K562 (cell line): Measurements from ENCODE around the gene PSMA5. TPM values are rescaled to one million over a fixed set of nuclear protein-coding genes. Genes with fewer than 3 reads are reported as not detected.

Experiments used
- ATAC-seq: fragments of 200-7000 bp; cut with Tn5 transposase; 3 replicates; pipeline ENCODE4 v1.9.1; 2020; ENCODE audit warnings: moderate library complexity
- BruUV-seq: library from RNA; stranded (reverse); fragments of 400-500 nt; replicated peaks from 2 replicates; lab custom pipeline; 2021; lab: Mats Ljungman, UMichigan
- CTCF ChIA-PET: fragments of 300-600 bp; formaldehyde crosslinking; extraction: SDS; loops from one replicate; lab custom pipeline; 2021; ENCODE audit warnings: low intra/inter-chr PET ratio; lab: Yijun Ruan, JAX
- POLR2A ChIA-PET: fragments of 300-600, 350-650 bp; sonication (Branson Sonifier 250); formaldehyde crosslinking; extraction: SDS; loops from one replicate; lab custom pipeline; 2021; ENCODE audit warnings: antibody characterized with exemption, inconsistent platforms; lab: Yijun Ruan, JAX
- DNase-seq, 4 experiments: peaks; one replicate each; pipeline versions ENCODE4 v3.0.0 to v3.0.0-alpha.2; 2011 to 2018; ENCODE audit warnings: low spot score in 3 of 4, mixed read lengths in 3 of 4; ENCODE audit errors: extremely low read depth in 1 of 4
- FAIRE-seq: peaks from 2 replicates; lab custom pipeline; 2011; peaks lifted over from hg19 to GRCh38; lab: Jason Lieb, UNC
- H2AFZ ChIP-seq: 2 replicates; pipeline ENCODE4 v1.6.0; 2011; ENCODE audit warnings: low read depth, low read length, control low read depth, inconsistent platforms
- H3K27ac ChIP-seq: fragments of 200-600 bp; 3 replicates; pipeline ENCODE4 v1.8.0; 2011; ENCODE audit warnings: low read depth, mild to moderate bottlenecking, control low read depth, inconsistent platforms, low read length, moderate library complexity, mixed read lengths; ENCODE audit errors: extremely low read depth
- H3K27me3 ChIP-seq, 2 experiments: fragments of 300-600 bp in 1 of 2; 2 replicates in 1 of 2; 3 replicates in 1 of 2; pipeline versions ENCODE4 v1.6.0 to v1.8.0; 2011; ENCODE audit warnings: inconsistent platforms in 2 of 2, low read length in 2 of 2, mild to moderate bottlenecking in 1 of 2, mixed read lengths in 1 of 2, moderate library complexity in 1 of 2; ENCODE audit not compliant: control insufficient read depth in 2 of 2, insufficient read depth in 2 of 2
- H3K36me3 ChIP-seq: fragments of 300-600 bp; 3 replicates; pipeline ENCODE4 v1.8.0; 2011; ENCODE audit warnings: mild to moderate bottlenecking, low read length, inconsistent platforms; ENCODE audit not compliant: control insufficient read depth, insufficient read depth
- H3K4me1 ChIP-seq, 2 experiments: fragments of 200-600 bp in 1 of 2; replicated peaks in 1 of 2; 2 replicates in 1 of 2; 3 replicates in 1 of 2; pipeline versions ENCODE4 v1.5.1 to v1.8.0; 2011; ENCODE audit warnings: inconsistent platforms in 2 of 2, low read length in 2 of 2, mild to moderate bottlenecking in 1 of 2, mixed read lengths in 1 of 2, moderate library complexity in 1 of 2; ENCODE audit not compliant: control insufficient read depth in 2 of 2, insufficient read depth in 2 of 2
- H3K4me2 ChIP-seq: 2 replicates; pipeline ENCODE4 v1.6.1; 2011; ENCODE audit warnings: low read length, control low read depth, inconsistent platforms, mixed read lengths; ENCODE audit not compliant: insufficient read depth
- H3K4me3 ChIP-seq: fragments of 200-600 bp; sonication (generic), shearing (Covaris generic); 2 replicates; pipeline ENCODE4 v1.5.1; 2016; ENCODE audit warnings: control low read depth, inconsistent platforms
- H3K79me2 ChIP-seq: fragments of 200-600 bp; 3 replicates; pipeline ENCODE4 v1.8.0; 2011; ENCODE audit warnings: low read length, inconsistent platforms; ENCODE audit not compliant: control insufficient read depth, insufficient read depth
- H3K9ac ChIP-seq, 2 experiments: 2 replicates each; pipeline versions ENCODE4 v1.6.0 to v1.6.1; 2011; ENCODE audit warnings: low read depth in 2 of 2, low read length in 2 of 2, control low read depth in 1 of 2, inconsistent platforms in 1 of 2, mild to moderate bottlenecking in 1 of 2, mixed read lengths in 1 of 2; ENCODE audit not compliant: insufficient read depth in 1 of 2
- H3K9me1 ChIP-seq: one replicate; pipeline ENCODE4 v1.6.0; 2011; ENCODE audit warnings: inconsistent platforms, mild to moderate bottlenecking, low read length, moderate library complexity; ENCODE audit not compliant: control insufficient read depth, insufficient read depth
- H3K9me3 ChIP-seq: replicated peaks from 2 replicates; pipeline ENCODE4 v1.5.1; 2011; ENCODE audit warnings: low read depth, low read length, inconsistent platforms; ENCODE audit not compliant: control insufficient read depth, insufficient read depth
- H4K20me1 ChIP-seq: replicated peaks from 2 replicates; pipeline ENCODE4 v1.6.1; 2011; ENCODE audit warnings: low read length, inconsistent platforms, mixed read lengths; ENCODE audit not compliant: control insufficient read depth, insufficient read depth
- CBFA2T3 ChIP-seq: fragments of 450-650 bp; IDR thresholded peaks from 2 replicates; pipeline ENCODE4 v1.6.1; 2017
- CBX8 ChIP-seq: fragments of 200-600 bp; sonication (generic); IDR thresholded peaks from 2 replicates; pipeline ENCODE4 v1.6.1; 2012; ENCODE audit warnings: borderline replicate concordance, mixed run types, low read depth, mild to moderate bottlenecking, moderate library complexity, mixed read lengths, low read length, control low read depth, inconsistent platforms; ENCODE audit not compliant: poor library complexity, severe bottlenecking; ENCODE audit errors: extremely low read depth
- EHMT2 ChIP-seq: fragments of 450-650 bp; IDR thresholded peaks from 2 replicates; pipeline ENCODE4 v1.6.1; 2018; ENCODE audit warnings: antibody characterized with exemption
- MAFG ChIP-seq: fragments of 450-650 bp; conservative IDR thresholded peaks from 2 replicates; pipeline ENCODE4 v1.6.1; 2016; ENCODE audit warnings: missing genetic modification characterization, missing compliant biosample characterization
- MLLT1 ChIP-seq, 2 experiments: fragments of 450-650 bp; IDR thresholded peaks; 2 replicates each; pipeline ENCODE4 v1.6.1; 2016
- NFE2 ChIP-seq: IDR thresholded peaks from 2 replicates; pipeline ENCODE4 v1.6.1; 2014; ENCODE audit warnings: antibody characterized with exemption, low read depth
- NFIC ChIP-seq: fragments of 450-650 bp; IDR thresholded peaks from 2 replicates; pipeline ENCODE4 v1.6.1; 2017; ENCODE audit warnings: mild to moderate bottlenecking, inconsistent platforms
- RCOR1 ChIP-seq, 2 experiments: IDR thresholded peaks; 2 replicates each; pipeline ENCODE4 v1.6.1; 2012; ENCODE audit warnings: low read depth in 2 of 2, low read length in 2 of 2, borderline replicate concordance in 1 of 2, improper control_type of control experiment in 1 of 2
- ZEB2 ChIP-seq: fragments of 450-650 bp; IDR thresholded peaks from 2 replicates; pipeline ENCODE4 v1.6.1; 2016
- WGBS: fragments of 100-300 bp; shearing (Covaris generic); methylation state at CpG from one replicate; pipeline ENCODE4 v1.1.6; 2016; ENCODE audit warnings: low coverage, mixed read lengths; ENCODE audit not compliant: insufficient coverage; ENCODE audit errors: missing lambda C conversion rate; 5-methylcytosine and 5-hydroxymethylcytosine counted together
- in situ Hi-C: fragments of 300-500 bp; cut with MboI; formaldehyde crosslinking; loops from 4 replicates; pipeline ENCODE4 v1.15.0; 2018; ENCODE audit warnings: inconsistent platforms, mixed read lengths
- intact Hi-C: fragments of 100-400 bp; cut with micrococcal nuclease; formaldehyde crosslinking; loops from 2 replicates; pipeline ENCODE4 v1.14.2; 2022
- polyA plus RNA-seq, 8 experiments: library from polyadenylated mRNA; depleted of rRNA in 4 of 8; stranded (reverse) in 5 of 8; unstranded in 3 of 8; fragments of >200 nt; fragmentation: Nextera tagmentation in 2 of 8; fragmentation: Illumina TruSeq in 1 of 8; extraction: Ambion mirVana in 2 of 8; extraction: Trizol in 1 of 8; gene quantifications; 2 replicates each; pipeline versions ENCODE4 v1.2.1 to v1.2.3, GENCODE V29; 2011 to 2014; ENCODE audit warnings: inconsistent platforms in 1 of 8, missing spikeins in 1 of 8
- total RNA-seq, 7 experiments: library from RNA; depleted of rRNA in 6 of 7; stranded (reverse); fragments of >200 nt in 6 of 7; fragmentation: Illumina TruSeq in 2 of 7; extraction: Trizol in 2 of 7; gene quantifications; 2 replicates each; pipeline versions ENCODE4 v1.2.1 to v1.2.3, GENCODE V29; 2011 to 2021; ENCODE audit warnings: low replicate concordance in 1 of 7
- TF ChIP-seq, protein P1 (sequence below): sonication (generic); IDR thresholded peaks from 2 replicates; pipeline ENCODE4 v1.6.1; 2016

PSMA5 gene
- total and polyA plus RNA-seq, 9 of the 15 experiments (the other 6 are each of a cell fraction or from before 2014, with no cell fraction given), result 82.6 to 542 (median 287) TPM

- POLR2A ChIA-PET, result no interaction called here
- BruUV-seq, result no TSS peak
- Histone ChIP-seq H2AFZ (no peak overlapping the region), H3K36me3 (no peaks in the 10 kb centered on the region), H3K4me3 (no peak overlapping the region), H4K20me1 (peaks cover 4% of the 10 kb centered on the region; the same call in 1 of the 2 replicates), H3K4me2 (no peak overlapping the region), H3K9me1 (no peaks in the 10 kb centered on the region), H3K79me2 (no peaks in the 10 kb centered on the region), H3K27ac (no peak overlapping the region), H3K9ac (no peak overlapping the region), H3K9me3 (no peaks in the 10 kb centered on the region), H3K27me3 (peaks cover 50 to 88% of the 10 kb centered on the region in 2 experiments), H3K4me1 (peaks cover 6 to 11% of the 10 kb centered on the region in 2 experiments; a peak in 4 of 5 replicates)
- CTCF ChIA-PET, result no interaction called here
- intact Hi-C loops, result no loop called here
- DNase-seq (no peak), ATAC-seq (no peak), FAIRE-seq (no peak)
- TF ChIP-seq ZEB2, result no peak
- TF ChIP-seq, protein P1, sequence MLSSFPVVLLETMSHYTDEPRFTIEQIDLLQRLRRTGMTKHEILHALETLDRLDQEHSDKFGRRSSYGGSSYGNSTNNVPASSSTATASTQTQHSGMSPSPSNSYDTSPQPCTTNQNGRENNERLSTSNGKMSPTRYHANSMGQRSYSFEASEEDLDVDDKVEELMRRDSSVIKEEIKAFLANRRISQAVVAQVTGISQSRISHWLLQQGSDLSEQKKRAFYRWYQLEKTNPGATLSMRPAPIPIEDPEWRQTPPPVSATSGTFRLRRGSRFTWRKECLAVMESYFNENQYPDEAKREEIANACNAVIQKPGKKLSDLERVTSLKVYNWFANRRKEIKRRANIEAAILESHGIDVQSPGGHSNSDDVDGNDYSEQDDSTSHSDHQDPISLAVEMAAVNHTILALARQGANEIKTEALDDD, result 0 out of 2 replicates have a peak, but pooled peaks have one; percentile 4
- in situ Hi-C loops, result no loop called here
- 14% methylated on average over 9 of the region's 9 CpGs for WGBS
Measured at GRCh38 chr1:109475261-109475660, 49.0 kb upstream of the PSMA5 start.

DNA sequence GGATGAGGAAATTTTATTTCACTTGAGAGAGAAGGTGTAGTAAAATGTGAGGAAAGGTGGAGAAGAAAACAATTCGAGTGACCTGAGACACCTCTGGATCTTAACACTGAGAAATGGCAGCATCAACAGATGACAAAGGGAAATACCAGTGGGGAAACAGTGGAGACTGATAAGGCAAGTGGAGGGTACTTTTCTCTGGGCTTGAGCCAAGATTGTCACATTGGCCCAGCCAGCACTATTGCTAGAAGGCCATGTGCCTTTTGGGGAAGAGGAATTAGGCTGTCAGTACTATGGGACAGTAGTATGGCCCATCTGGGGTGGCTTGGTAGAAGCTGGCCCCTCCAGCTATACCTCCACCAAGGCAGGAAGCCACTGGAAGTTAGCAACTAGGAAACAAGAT is 48.4 kb upstream of the PSMA5 start:
- Histone ChIP-seq H3K79me2 (no peaks in the 10 kb centered on the region), H3K9me3 (no peaks in the 10 kb centered on the region), H3K4me3 (no peak overlapping the region), H3K27ac (no peak overlapping the region), H3K9me1 (no peaks in the 10 kb centered on the region), H3K27me3 (peaks cover 52 to 88% of the 10 kb centered on the region in 2 experiments), H3K36me3 (no peaks in the 10 kb centered on the region), H3K4me1 (peaks cover 6 to 11% of the 10 kb centered on the region in 2 experiments; a peak in 4 of 5 replicates), H4K20me1 (peaks cover 4% of the 10 kb centered on the region; the same call in 1 of the 2 replicates), H2AFZ (no peak overlapping the region), H3K4me2 (no peak overlapping the region), H3K9ac (no peak overlapping the region; a peak in 1 of 4 replicates)
- FAIRE-seq, result no peak
- ATAC-seq, result no peak
- intact Hi-C loops, result no loop called here
- no TSS peak for BruUV-seq
- POLR2A ChIA-PET, result no interaction called here
- CTCF ChIA-PET, result no interaction called here
- peak in 1 of 4 experiments; percentile 25 for DNase-seq
- in situ Hi-C loops, result no loop called here
- 0% methylated on average over 1 of the region's 1 CpG for WGBS
- peak; percentile 74; the same call in 1 of the 2 replicates for TF ChIP-seq NFIC
- TF ChIP-seq EHMT2, result peak; percentile 57; the same call in 1 of the 2 replicates
- TF ChIP-seq CBFA2T3, result peak; percentile 27
- TF ChIP-seq MLLT1 (IDR thresholded peaks at IDR 0.05), result no peak
- TF ChIP-seq MAFG (tag), result 0 out of 2 replicates have a peak, but pooled peaks have one; percentile 37
- TF ChIP-seq CBX8, result no peak
- 0 out of 2 replicates have a peak, but pooled peaks have one; percentile 6 for TF ChIP-seq NFE2
- TF ChIP-seq, protein P1, result 0 out of 2 replicates have a peak, but pooled peaks have one; percentile 31
- peak in 1 of 2 experiments; percentile 37; a peak in 1 of 4 replicates for TF ChIP-seq RCOR1 (IDR thresholded peaks at IDR 0.05; ENCODE audit: borderline replicate concordance in 1 of 2, low read depth in 2 of 2, low read length in 2 of 2)
